IgD-negative memory B cell (primary cell): ENCODE results near the gene CFAP97. TPM values are rescaled to one million over a fixed set of nuclear protein-coding genes. Genes with fewer than 3 reads are reported as not detected.
A peak's percentile ranks its signal among the peaks of the same experiment; 100 is the strongest.
"Not testable (repeated sequence)": the region's sequence is repeated elsewhere in the genome, so short reads cannot be mapped to it uniquely, and the experiment has no call there.

ENCODE experiments used
- H3K27ac Mint-ChIP-seq, 3 donors: one replicate each; pipeline ENCODE4 v1.8.0; 2020 to 2022; ENCODE audit warnings: mild to moderate bottlenecking in 3 of 3, mixed read lengths in 3 of 3, moderate library complexity in 1 of 3
- H3K27me3 Mint-ChIP-seq: one replicate; pipeline ENCODE4 v1.8.0; 2021; ENCODE audit warnings: mixed read lengths
- H3K36me3 Mint-ChIP-seq: one replicate; pipeline ENCODE4 v1.8.0; 2020; ENCODE audit warnings: mild to moderate bottlenecking, mixed read lengths
- H3K4me1 Mint-ChIP-seq, 3 donors: one replicate each; pipeline ENCODE4 v1.8.0; 2020 to 2022; ENCODE audit warnings: mixed read lengths in 3 of 3, mild to moderate bottlenecking in 1 of 3
- H3K4me3 Mint-ChIP-seq, 4 donors: one replicate each; pipeline ENCODE4 v1.8.0; 2020 to 2022; ENCODE audit warnings: mild to moderate bottlenecking in 4 of 4, mixed read lengths in 4 of 4, moderate library complexity in 3 of 4
- H3K9me3 Mint-ChIP-seq, 3 donors: one replicate each; pipeline ENCODE4 v1.8.0; 2020 to 2021; ENCODE audit warnings: mixed read lengths in 3 of 3, mild to moderate bottlenecking in 1 of 3
- polyA plus RNA-seq: library from polyadenylated mRNA; unstranded; fragments of 300-500 nt; fragmentation: Illumina TruSeq; gene quantifications from one replicate; pipeline ENCODE4 v1.2.3, GENCODE V29; 2021

CFAP97 gene
- polyA plus RNA-seq, 1 donor from 2014 or later: 66.3 TPM

GRCh38 chr4:185198189-185198588 is 5.6 kb downstream of the CFAP97 start:
- peaks cover 18 to 35% (median 24%) of the 10 kb centered on the region in 3 donors for H3K4me1 Mint-ChIP-seq
- H3K36me3 Mint-ChIP-seq, H3K27me3 Mint-ChIP-seq: not testable (repeated sequence)

GRCh38 chr4:185196437-185196836 is 7.4 kb downstream of the CFAP97 start:
- Mint-ChIP-seq H3K4me1 (peaks cover 14 to 26% (median 16%) of the 10 kb centered on the region in 3 donors), H3K27ac (peak overlapping the region in 1 of 3 donors; percentile 7), H3K4me3 (no peak overlapping the region), H3K27me3 (no peaks in the 10 kb centered on the region), H3K36me3 (peaks cover 1% of the 10 kb centered on the region), H3K9me3 (no peaks in the 10 kb centered on the region)

More at GRCh38 chr4:185198189-185198588, 5.6 kb downstream of the CFAP97 start:
- peak overlapping the region in 1 of 4 donors; percentile 53 for H3K4me3 Mint-ChIP-seq
- not testable (repeated sequence) for H3K9me3 Mint-ChIP-seq
- peak overlapping the region in 1 of 3 donors; percentile 26 for H3K27ac Mint-ChIP-seq

GRCh38 chr4:185194924-185195888 is 8.6 kb downstream of the CFAP97 start:
- peaks cover 18 to 30% (median 20%) of the 10 kb centered on the region in 3 donors for H3K4me1 Mint-ChIP-seq
- H3K27me3 Mint-ChIP-seq: no peaks in the 10 kb centered on the region
- H3K9me3 Mint-ChIP-seq: no peaks in the 10 kb centered on the region
- H3K36me3 Mint-ChIP-seq: peaks cover 4% of the 10 kb centered on the region
- no peak overlapping the region for H3K27ac Mint-ChIP-seq
- no peak overlapping the region for H3K4me3 Mint-ChIP-seq

- Mint-ChIP-seq H3K9me3 (no peaks in the 10 kb centered on the region), H3K4me3 (peak overlapping the region in 2 of 4 donors; percentile 20 to 46), H3K4me1 (peaks cover 24 to 31% (median 30%) of the 10 kb centered on the region in 3 donors), H3K27ac (peak overlapping the region in 1 of 3 donors; percentile 81), H3K36me3 (peaks cover 8% of the 10 kb centered on the region), H3K27me3 (no peaks in the 10 kb centered on the region)
Measured at GRCh38 chr4:185192059-185192458, 11.7 kb downstream of the CFAP97 start.

GRCh38 chr4:185190306-185190856 is 13.4 kb downstream of the CFAP97 start:
- Mint-ChIP-seq H3K36me3 (peaks cover 8% of the 10 kb centered on the region), H3K9me3 (no peaks in the 10 kb centered on the region), H3K4me1 (peaks cover 23 to 35% (median 31%) of the 10 kb centered on the region in 3 donors), H3K27ac (peak overlapping the region in 2 of 3 donors; percentile 25 to 77), H3K27me3 (no peaks in the 10 kb centered on the region), H3K4me3 (peak overlapping the region in 2 of 4 donors; percentile 44 to 63)

GRCh38 chr4:185189606-185190305 is 14.0 kb downstream of the CFAP97 start:
- Mint-ChIP-seq H3K4me1 (peaks cover 20 to 39% (median 28%) of the 10 kb centered on the region in 3 donors), H3K27ac (peak overlapping the region in 1 of 3 donors; percentile 77)

GRCh38 chr4:185186769-185187168 is 17.0 kb downstream of the CFAP97 start:
- H3K9me3 Mint-ChIP-seq: no peaks in the 10 kb centered on the region
- no peaks in the 10 kb centered on the region for H3K27me3 Mint-ChIP-seq
- H3K36me3 Mint-ChIP-seq: peaks cover 7% of the 10 kb centered on the region
- no peak overlapping the region for H3K4me3 Mint-ChIP-seq
- H3K4me1 Mint-ChIP-seq: peaks cover 15 to 33% (median 23%) of the 10 kb centered on the region in 3 donors
- H3K27ac Mint-ChIP-seq: no peak overlapping the region

More at GRCh38 chr4:185189606-185190305, 14.0 kb downstream of the CFAP97 start:
- Mint-ChIP-seq H3K27me3 (no peaks in the 10 kb centered on the region), H3K9me3 (no peaks in the 10 kb centered on the region), H3K4me3 (no peak overlapping the region), H3K36me3 (peaks cover 8% of the 10 kb centered on the region)

GRCh38 chr4:185183622-185184281 is 20.0 kb downstream of the CFAP97 start:
- Mint-ChIP-seq H3K27me3 (no peaks in the 10 kb centered on the region), H3K4me1 (peaks cover 7 to 22% (median 9%) of the 10 kb centered on the region in 3 donors), H3K36me3 (peaks cover 3% of the 10 kb centered on the region), H3K27ac (no peak overlapping the region), H3K9me3 (no peaks in the 10 kb centered on the region), H3K4me3 (no peak overlapping the region)

- Mint-ChIP-seq H3K4me3 (no peak overlapping the region), H3K36me3 (no peaks in the 10 kb centered on the region), H3K27ac (peak overlapping the region in 1 of 3 donors; percentile 54), H3K9me3 (no peaks in the 10 kb centered on the region), H3K4me1 (peaks cover 2 to 16% (median 7%) of the 10 kb centered on the region in 3 donors), H3K27me3 (no peaks in the 10 kb centered on the region)
Measured at GRCh38 chr4:185182239-185182638, 21.6 kb downstream of the CFAP97 start.

GRCh38 chr4:185179488-185179887 is 24.3 kb downstream of the CFAP97 start:
- peaks cover 1% of the 10 kb centered on the region for H3K36me3 Mint-ChIP-seq
- no peak overlapping the region for H3K4me3 Mint-ChIP-seq
- no peaks in the 10 kb centered on the region for H3K9me3 Mint-ChIP-seq
- H3K27ac Mint-ChIP-seq: no peak overlapping the region
- H3K27me3 Mint-ChIP-seq: no peaks in the 10 kb centered on the region
- peaks cover under 1 to 5% (median 2%) of the 10 kb centered on the region in 3 donors for H3K4me1 Mint-ChIP-seq

- no peaks in the 10 kb centered on the region for H3K9me3 Mint-ChIP-seq
- H3K4me3 Mint-ChIP-seq: no peak overlapping the region
- peak overlapping the region in 1 of 3 donors; percentile 18 for H3K27ac Mint-ChIP-seq
- no peaks in the 10 kb centered on the region for H3K27me3 Mint-ChIP-seq
- H3K36me3 Mint-ChIP-seq: peaks cover 5% of the 10 kb centered on the region
- peaks cover 6 to 12% (median 11%) of the 10 kb centered on the region in 3 donors for H3K4me1 Mint-ChIP-seq
Measured at GRCh38 chr4:185171373-185172071, 32.3 kb downstream of the CFAP97 start.

GRCh38 chr4:185167234-185167633 is 36.6 kb downstream of the CFAP97 start:
- Mint-ChIP-seq H3K27ac (no peak overlapping the region), H3K27me3 (no peaks in the 10 kb centered on the region), H3K4me3 (no peak overlapping the region), H3K9me3 (no peaks in the 10 kb centered on the region), H3K4me1 (peaks cover 14 to 19% (median 15%) of the 10 kb centered on the region in 3 donors), H3K36me3 (peaks cover 2% of the 10 kb centered on the region)

GRCh38 chr4:185165605-185166063 is 38.2 kb downstream of the CFAP97 start:
- Mint-ChIP-seq H3K27ac (peak overlapping the region in 1 of 3 donors; percentile 24), H3K4me3 (no peak overlapping the region), H3K27me3 (no peaks in the 10 kb centered on the region), H3K36me3 (peaks cover 2% of the 10 kb centered on the region), H3K4me1 (peaks cover 6 to 11% (median 10%) of the 10 kb centered on the region in 3 donors), H3K9me3 (no peaks in the 10 kb centered on the region)

- Mint-ChIP-seq H3K36me3 (peaks cover 14% of the 10 kb centered on the region), H3K27ac (no peak overlapping the region), H3K4me1 (peaks cover 0 to 3% (median 0%) of the 10 kb centered on the region in 3 donors), H3K4me3 (no peak overlapping the region), H3K27me3 (no peaks in the 10 kb centered on the region), H3K9me3 (no peaks in the 10 kb centered on the region)
Measured at GRCh38 chr4:185151296-185151695, 52.5 kb downstream of the CFAP97 start.
